K562 (cell line): ENCODE measurements around the gene KCNH2. TPM values are rescaled to one million over a fixed set of nuclear protein-coding genes. Genes with fewer than 3 reads are reported as not detected.

Experiments
- EWSR1 ChIP-seq: fragments of 450-650 bp; IDR thresholded peaks from 2 replicates; pipeline ENCODE4 v1.6.1; 2018; ENCODE audit warnings: borderline replicate concordance, mild to moderate bottlenecking, low read depth, moderate library complexity; ENCODE audit not compliant: partially characterized antibody
- GTF2A2 ChIP-seq: IDR thresholded peaks from 2 replicates; pipeline ENCODE4 v1.6.1; 2016; ENCODE audit warnings: mild to moderate bottlenecking, missing genetic modification characterization, missing compliant biosample characterization
- ZNF282 ChIP-seq: sonication (generic); formaldehyde crosslinking; IDR thresholded peaks from 2 replicates; pipeline ENCODE4 v1.8.1; 2023; ENCODE audit warnings: missing genetic modification reagents
- ZNF551 ChIP-seq: fragments of 250-450 bp; sonication (Bioruptor Pico); IDR thresholded peaks from 2 replicates; pipeline ENCODE4 v1.5.0; 2021; ENCODE audit warnings: mild to moderate bottlenecking, moderate library complexity
- ZNF696 ChIP-seq: fragments of 250-450 bp; sonication (Bioruptor Pico); conservative IDR thresholded peaks from 2 replicates; pipeline ENCODE4 v1.4.0; 2020; ENCODE audit warnings: mild to moderate bottlenecking, moderate library complexity
- polyA plus RNA-seq, 8 experiments: library from polyadenylated mRNA; depleted of rRNA in 4 of 8; stranded (reverse) in 5 of 8; unstranded in 3 of 8; fragments of >200 nt; fragmentation: Nextera tagmentation in 2 of 8; fragmentation: Illumina TruSeq in 1 of 8; extraction: Ambion mirVana in 2 of 8; extraction: Trizol in 1 of 8; gene quantifications; 2 replicates each; pipeline versions ENCODE4 v1.2.1 to v1.2.3, GENCODE V29; 2011 to 2014; ENCODE audit warnings: inconsistent platforms in 1 of 8, missing spikeins in 1 of 8
- total RNA-seq, 7 experiments: library from RNA; depleted of rRNA in 6 of 7; stranded (reverse); fragments of >200 nt in 6 of 7; fragmentation: Illumina TruSeq in 2 of 7; extraction: Trizol in 2 of 7; gene quantifications; 2 replicates each; pipeline versions ENCODE4 v1.2.1 to v1.2.3, GENCODE V29; 2011 to 2021; ENCODE audit warnings: low replicate concordance in 1 of 7
- TF ChIP-seq, protein P1 (sequence below): fragments of 450-650 bp; IDR thresholded peaks from 2 replicates; pipeline ENCODE4 v1.6.1; 2016; ENCODE audit warnings: low read depth
- TF ChIP-seq, protein P2 (sequence below): sonication (generic); formaldehyde crosslinking; IDR thresholded peaks from 2 replicates; pipeline ENCODE4 v1.8.1; 2023; ENCODE audit warnings: mild to moderate bottlenecking, missing genetic modification reagents
- TF ChIP-seq, protein P3 (sequence below): fragments of 450-650 bp; IDR thresholded peaks from 2 replicates; pipeline ENCODE4 v1.6.1; 2016; ENCODE audit warnings: borderline replicate concordance

Gene KCNH2
- total and polyA plus RNA-seq, 9 of the 15 experiments (the other 6 are each of a cell fraction or from before 2014, with no cell fraction given) = 18.1 to 368 (median 218) TPM

DNA sequence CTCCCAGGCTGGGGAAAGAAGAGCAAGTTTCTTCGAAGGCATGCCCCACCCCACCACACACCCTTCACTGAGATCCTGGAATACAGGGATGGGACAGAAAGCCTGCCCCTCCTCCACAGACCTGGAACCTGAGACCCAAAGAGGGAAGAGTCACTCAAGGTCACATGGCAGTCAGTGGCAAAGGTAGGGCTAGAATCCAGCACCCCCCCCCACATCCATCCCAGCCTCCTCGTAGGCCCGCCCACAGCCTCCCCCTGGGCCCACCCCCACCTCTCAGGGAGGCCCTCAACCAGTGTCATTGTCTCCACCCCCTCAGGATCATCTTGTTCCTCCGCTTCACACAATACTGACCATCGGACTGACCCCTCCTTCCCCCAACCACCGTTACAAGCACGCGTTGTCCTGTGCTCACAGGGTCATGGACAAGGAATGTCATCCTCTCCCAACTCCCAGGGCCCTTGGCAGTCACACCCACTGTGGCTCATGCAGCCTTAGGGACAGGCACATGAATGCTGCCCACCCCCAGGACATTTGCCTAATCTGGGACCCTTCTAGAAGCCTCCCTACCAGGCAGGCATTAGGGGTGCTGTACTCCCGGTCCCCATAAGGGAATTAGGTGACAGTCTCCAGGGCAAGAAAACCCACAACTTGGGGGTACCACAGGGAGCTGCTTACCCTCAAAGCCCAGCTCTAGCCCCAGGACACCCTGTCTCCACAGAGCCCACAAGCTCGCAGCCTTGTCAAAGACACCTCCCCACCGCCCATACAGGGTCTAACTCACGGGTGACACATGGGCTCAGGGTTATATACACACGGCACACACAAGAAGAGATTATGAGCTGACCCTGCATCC is 1.4 kb downstream of the KCNH2 start (continued):
- TF ChIP-seq EWSR1 = no peak
- TF ChIP-seq ZNF282 (CRISPR knock-in tag) = no peak
- no peak for TF ChIP-seq ZNF551 (CRISPR knock-in tag)
- no peak for TF ChIP-seq ZNF696 (CRISPR knock-in tag)
- TF ChIP-seq, protein P1, sequence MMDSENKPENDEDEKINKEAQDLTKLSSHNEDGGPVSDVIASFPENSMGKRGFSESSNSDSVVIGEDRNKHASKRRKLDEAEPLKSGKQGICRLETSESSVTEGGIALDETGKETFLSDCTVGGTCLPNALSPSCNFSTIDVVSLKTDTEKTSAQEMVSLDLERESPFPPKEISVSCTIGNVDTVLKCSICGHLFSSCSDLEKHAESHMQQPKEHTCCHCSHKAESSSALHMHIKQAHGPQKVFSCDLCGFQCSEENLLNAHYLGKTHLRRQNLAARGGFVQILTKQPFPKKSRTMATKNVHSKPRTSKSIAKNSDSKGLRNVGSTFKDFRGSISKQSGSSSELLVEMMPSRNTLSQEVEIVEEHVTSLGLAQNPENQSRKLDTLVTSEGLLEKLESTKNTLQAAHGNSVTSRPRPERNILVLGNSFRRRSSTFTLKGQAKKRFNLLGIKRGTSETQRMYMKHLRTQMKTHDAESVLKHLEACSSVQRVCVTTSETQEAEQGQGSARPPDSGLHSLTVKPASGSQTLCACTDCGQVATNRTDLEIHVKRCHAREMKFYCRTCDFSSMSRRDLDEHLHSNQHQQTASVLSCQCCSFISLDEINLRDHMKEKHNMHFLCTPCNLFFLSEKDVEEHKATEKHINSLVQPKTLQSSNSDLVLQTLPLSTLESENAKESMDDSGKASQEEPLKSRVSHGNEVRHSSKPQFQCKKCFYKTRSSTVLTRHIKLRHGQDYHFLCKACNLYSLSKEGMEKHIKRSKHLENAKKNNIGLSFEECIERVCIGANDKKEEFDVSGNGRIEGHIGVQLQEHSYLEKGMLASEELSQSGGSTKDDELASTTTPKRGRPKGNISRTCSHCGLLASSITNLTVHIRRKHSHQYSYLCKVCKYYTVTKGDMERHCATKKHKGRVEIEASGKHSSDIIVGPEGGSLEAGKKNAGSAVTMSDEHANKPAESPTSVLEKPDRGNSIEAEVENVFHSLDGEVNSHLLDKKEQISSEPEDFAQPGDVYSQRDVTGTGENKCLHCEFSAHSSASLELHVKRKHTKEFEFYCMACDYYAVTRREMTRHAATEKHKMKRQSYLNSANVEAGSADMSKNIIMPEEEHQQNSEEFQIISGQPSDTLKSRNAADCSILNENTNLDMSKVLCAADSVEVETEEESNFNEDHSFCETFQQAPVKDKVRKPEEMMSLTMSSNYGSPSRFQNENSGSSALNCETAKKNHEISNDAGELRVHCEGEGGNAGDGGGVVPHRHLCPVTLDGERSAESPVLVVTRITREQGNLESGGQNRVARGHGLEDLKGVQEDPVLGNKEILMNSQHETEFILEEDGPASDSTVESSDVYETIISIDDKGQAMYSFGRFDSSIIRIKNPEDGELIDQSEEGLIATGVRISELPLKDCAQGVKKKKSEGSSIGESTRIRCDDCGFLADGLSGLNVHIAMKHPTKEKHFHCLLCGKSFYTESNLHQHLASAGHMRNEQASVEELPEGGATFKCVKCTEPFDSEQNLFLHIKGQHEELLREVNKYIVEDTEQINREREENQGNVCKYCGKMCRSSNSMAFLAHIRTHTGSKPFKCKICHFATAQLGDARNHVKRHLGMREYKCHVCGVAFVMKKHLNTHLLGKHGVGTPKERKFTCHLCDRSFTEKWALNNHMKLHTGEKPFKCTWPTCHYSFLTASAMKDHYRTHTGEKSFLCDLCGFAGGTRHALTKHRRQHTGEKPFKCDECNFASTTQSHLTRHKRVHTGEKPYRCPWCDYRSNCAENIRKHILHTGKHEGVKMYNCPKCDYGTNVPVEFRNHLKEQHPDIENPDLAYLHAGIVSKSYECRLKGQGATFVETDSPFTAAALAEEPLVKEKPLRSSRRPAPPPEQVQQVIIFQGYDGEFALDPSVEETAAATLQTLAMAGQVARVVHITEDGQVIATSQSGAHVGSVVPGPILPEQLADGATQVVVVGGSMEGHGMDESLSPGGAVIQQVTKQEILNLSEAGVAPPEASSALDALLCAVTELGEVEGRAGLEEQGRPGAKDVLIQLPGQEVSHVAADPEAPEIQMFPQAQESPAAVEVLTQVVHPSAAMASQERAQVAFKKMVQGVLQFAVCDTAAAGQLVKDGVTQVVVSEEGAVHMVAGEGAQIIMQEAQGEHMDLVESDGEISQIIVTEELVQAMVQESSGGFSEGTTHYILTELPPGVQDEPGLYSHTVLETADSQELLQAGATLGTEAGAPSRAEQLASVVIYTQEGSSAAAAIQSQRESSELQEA = no peak
- TF ChIP-seq, protein P2, sequence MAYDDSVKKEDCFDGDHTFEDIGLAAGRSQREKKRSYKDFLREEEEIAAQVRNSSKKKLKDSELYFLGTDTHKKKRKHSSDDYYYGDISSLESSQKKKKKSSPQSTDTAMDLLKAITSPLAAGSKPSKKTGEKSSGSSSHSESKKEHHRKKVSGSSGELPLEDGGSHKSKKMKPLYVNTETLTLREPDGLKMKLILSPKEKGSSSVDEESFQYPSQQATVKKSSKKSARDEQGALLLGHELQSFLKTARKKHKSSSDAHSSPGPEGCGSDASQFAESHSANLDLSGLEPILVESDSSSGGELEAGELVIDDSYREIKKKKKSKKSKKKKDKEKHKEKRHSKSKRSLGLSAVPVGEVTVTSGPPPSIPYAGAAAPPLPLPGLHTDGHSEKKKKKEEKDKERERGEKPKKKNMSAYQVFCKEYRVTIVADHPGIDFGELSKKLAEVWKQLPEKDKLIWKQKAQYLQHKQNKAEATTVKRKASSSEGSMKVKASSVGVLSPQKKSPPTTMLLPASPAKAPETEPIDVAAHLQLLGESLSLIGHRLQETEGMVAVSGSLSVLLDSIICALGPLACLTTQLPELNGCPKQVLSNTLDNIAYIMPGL (CRISPR knock-in tag) = no peak
- TF ChIP-seq GTF2A2 (tag) = no peak
- TF ChIP-seq, protein P3, sequence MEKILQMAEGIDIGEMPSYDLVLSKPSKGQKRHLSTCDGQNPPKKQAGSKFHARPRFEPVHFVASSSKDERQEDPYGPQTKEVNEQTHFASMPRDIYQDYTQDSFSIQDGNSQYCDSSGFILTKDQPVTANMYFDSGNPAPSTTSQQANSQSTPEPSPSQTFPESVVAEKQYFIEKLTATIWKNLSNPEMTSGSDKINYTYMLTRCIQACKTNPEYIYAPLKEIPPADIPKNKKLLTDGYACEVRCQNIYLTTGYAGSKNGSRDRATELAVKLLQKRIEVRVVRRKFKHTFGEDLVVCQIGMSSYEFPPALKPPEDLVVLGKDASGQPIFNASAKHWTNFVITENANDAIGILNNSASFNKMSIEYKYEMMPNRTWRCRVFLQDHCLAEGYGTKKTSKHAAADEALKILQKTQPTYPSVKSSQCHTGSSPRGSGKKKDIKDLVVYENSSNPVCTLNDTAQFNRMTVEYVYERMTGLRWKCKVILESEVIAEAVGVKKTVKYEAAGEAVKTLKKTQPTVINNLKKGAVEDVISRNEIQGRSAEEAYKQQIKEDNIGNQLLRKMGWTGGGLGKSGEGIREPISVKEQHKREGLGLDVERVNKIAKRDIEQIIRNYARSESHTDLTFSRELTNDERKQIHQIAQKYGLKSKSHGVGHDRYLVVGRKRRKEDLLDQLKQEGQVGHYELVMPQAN = 0 out of 2 replicates have a peak, but pooled peaks have one; percentile 22
